ENCODE data around the gene CCDC197.

The CCDC197 gene

GRCh38 chr14:93967637-93968250 lies 29.4 kb upstream of the CCDC197 start:
- no peak overlapping the region for H3K4me3 ChIP-seq
- no peaks in the 10 kb centered on the region for H3K36me3 ChIP-seq (replicated peaks)
- no peaks in the 10 kb centered on the region; the same call in 1 of the 2 replicates for H3K27me3 ChIP-seq (ENCODE audit: low read depth)
- DNase-seq (ENCODE audit: low spot score in 2 of 2): no peak
- H3K9me3 ChIP-seq: no peaks in the 10 kb centered on the region
- in situ Hi-C loops (cut with MboI; ENCODE audit: low sequenced_read_pairs): no loop called here
- no peaks in the 10 kb centered on the region for H3K4me1 ChIP-seq

GRCh38 chr14:93969082-93969828 lies 27.8 kb upstream of the CCDC197 start:
- no peaks in the 10 kb centered on the region for H3K4me1 ChIP-seq
- no peak for DNase-seq (ENCODE audit: low spot score in 2 of 2)
- no peaks in the 10 kb centered on the region; the same call in 1 of the 2 replicates for H3K27me3 ChIP-seq (ENCODE audit: low read depth)
- no peaks in the 10 kb centered on the region for H3K9me3 ChIP-seq
- H3K36me3 ChIP-seq (replicated peaks): no peaks in the 10 kb centered on the region
- in situ Hi-C loops (cut with MboI; ENCODE audit: low sequenced_read_pairs): no loop called here
- H3K4me3 ChIP-seq: no peak overlapping the region

GRCh38 chr14:93970585-93970964 lies 26.5 kb upstream of the CCDC197 start:
- no peak overlapping the region for H3K4me3 ChIP-seq
- DNase-seq (ENCODE audit: low spot score in 2 of 2): peak in 1 of 2 experiments; percentile 24
- no peaks in the 10 kb centered on the region for H3K36me3 ChIP-seq (replicated peaks)
- in situ Hi-C loops (cut with MboI; ENCODE audit: low sequenced_read_pairs): no loop called here
- H3K9me3 ChIP-seq: no peaks in the 10 kb centered on the region
- peaks cover 2% of the 10 kb centered on the region for H3K4me1 ChIP-seq
- H3K27me3 ChIP-seq (ENCODE audit: low read depth): no peaks in the 10 kb centered on the region; the same call in 1 of the 2 replicates

- Histone ChIP-seq H3K4me3 (no peak overlapping the region), H3K9me3 (no peaks in the 10 kb centered on the region), H3K36me3 (replicated peaks) (no peaks in the 10 kb centered on the region), H3K4me1 (peaks cover 7% of the 10 kb centered on the region), H3K27me3 (ENCODE audit: low read depth) (no peaks in the 10 kb centered on the region; the same call in 1 of the 2 replicates)
- in situ Hi-C loops (cut with MboI; ENCODE audit: low sequenced_read_pairs): no loop called here
- no peak for DNase-seq (ENCODE audit: low spot score in 2 of 2)
These were observed 26.0 kb upstream of the CCDC197 start for GRCh38 chr14:93970965-93971634.

- Histone ChIP-seq H3K4me1 (peaks cover 8% of the 10 kb centered on the region), H3K36me3 (replicated peaks) (no peaks in the 10 kb centered on the region), H3K9me3 (no peaks in the 10 kb centered on the region), H3K4me3 (no peak overlapping the region), H3K27me3 (ENCODE audit: low read depth) (no peaks in the 10 kb centered on the region; the same call in 1 of the 2 replicates)
- no peak for DNase-seq (ENCODE audit: low spot score in 2 of 2)
- in situ Hi-C loops (cut with MboI; ENCODE audit: low sequenced_read_pairs): no loop called here
These were observed 25.5 kb upstream of the CCDC197 start for GRCh38 chr14:93971635-93972027.

- no peak for DNase-seq (ENCODE audit: low spot score in 2 of 2)
- peaks cover 8% of the 10 kb centered on the region for H3K4me1 ChIP-seq
These were observed 24.4 kb upstream of the CCDC197 start for GRCh38 chr14:93972618-93973205.

GRCh38 chr14:93973607-93974006 lies 23.5 kb upstream of the CCDC197 start:
- H3K9me3 ChIP-seq: no peaks in the 10 kb centered on the region
- in situ Hi-C loops (cut with MboI; ENCODE audit: low sequenced_read_pairs): no loop called here
- no peak overlapping the region for H3K4me3 ChIP-seq
- DNase-seq (ENCODE audit: low spot score in 2 of 2): no peak
- no peaks in the 10 kb centered on the region; the same call in 1 of the 2 replicates for H3K27me3 ChIP-seq (ENCODE audit: low read depth)
- peaks cover 8% of the 10 kb centered on the region for H3K4me1 ChIP-seq
- no peaks in the 10 kb centered on the region for H3K36me3 ChIP-seq (replicated peaks)

More at GRCh38 chr14:93972618-93973205, 24.4 kb upstream of the CCDC197 start:
- no peaks in the 10 kb centered on the region for H3K36me3 ChIP-seq (replicated peaks)
- H3K9me3 ChIP-seq: no peaks in the 10 kb centered on the region
- in situ Hi-C loops (cut with MboI; ENCODE audit: low sequenced_read_pairs): no loop called here
- no peak overlapping the region for H3K4me3 ChIP-seq
- no peaks in the 10 kb centered on the region; the same call in 1 of the 2 replicates for H3K27me3 ChIP-seq (ENCODE audit: low read depth)

- in situ Hi-C loops (cut with MboI; ENCODE audit: low sequenced_read_pairs): no loop called here
- Histone ChIP-seq H3K4me3 (no peak overlapping the region), H3K9me3 (no peaks in the 10 kb centered on the region), H3K4me1 (peaks cover 8% of the 10 kb centered on the region), H3K36me3 (replicated peaks) (no peaks in the 10 kb centered on the region), H3K27me3 (ENCODE audit: low read depth) (no peaks in the 10 kb centered on the region; the same call in 1 of the 2 replicates)
- DNase-seq (ENCODE audit: low spot score in 2 of 2): no peak
These were observed 22.8 kb upstream of the CCDC197 start for GRCh38 chr14:93974299-93974698.

- in situ Hi-C loops (cut with MboI; ENCODE audit: low sequenced_read_pairs): no loop called here
- Histone ChIP-seq H3K4me3 (no peak overlapping the region), H3K36me3 (replicated peaks) (no peaks in the 10 kb centered on the region), H3K27me3 (ENCODE audit: low read depth) (no peaks in the 10 kb centered on the region; the same call in 1 of the 2 replicates), H3K4me1 (peaks cover 8% of the 10 kb centered on the region), H3K9me3 (no peaks in the 10 kb centered on the region)
- no peak for DNase-seq (ENCODE audit: low spot score in 2 of 2)
These were observed 22.3 kb upstream of the CCDC197 start for GRCh38 chr14:93974833-93975232.

- no peaks in the 10 kb centered on the region for H3K36me3 ChIP-seq (replicated peaks)
- H3K27me3 ChIP-seq (ENCODE audit: low read depth): no peaks in the 10 kb centered on the region; the same call in 1 of the 2 replicates
- peaks cover 8% of the 10 kb centered on the region for H3K4me1 ChIP-seq
- in situ Hi-C loops (cut with MboI; ENCODE audit: low sequenced_read_pairs): no loop called here
- no peak overlapping the region for H3K4me3 ChIP-seq
- H3K9me3 ChIP-seq: no peaks in the 10 kb centered on the region
- peak; percentile 25 to 50 for DNase-seq (ENCODE audit: low spot score in 2 of 2)
These were observed 21.2 kb upstream of the CCDC197 start for GRCh38 chr14:93975791-93976476.

- Histone ChIP-seq H3K4me3 (no peak within 1 kb of the TSS), H3K9me3 (no peaks in the 10 kb centered on the region), H3K4me1 (peaks cover 8% of the 10 kb centered on the region), H3K27me3 (ENCODE audit: low read depth) (no peaks in the 10 kb centered on the region), H3K36me3 (replicated peaks) (no peaks in the 10 kb centered on the region)
- in situ Hi-C loops (cut with MboI; ENCODE audit: low sequenced_read_pairs): no loop called here
- DNase-seq (ENCODE audit: low spot score in 2 of 2): no peak
These were observed 20.5 kb upstream of the CCDC197 start, which contains the start of gene ASB2 for GRCh38 chr14:93976477-93977057. Gene ASB2, minus strand, starts transcription at chr14:93976570. Its CDS starts 12,031 bp downstream, at chr14:93964539.

GRCh38 chr14:93977171-93977570 lies 19.9 kb upstream of the CCDC197 start:
- no peak for DNase-seq (ENCODE audit: low spot score in 2 of 2)
- Histone ChIP-seq H3K9me3 (no peaks in the 10 kb centered on the region), H3K4me3 (no peak overlapping the region), H3K36me3 (replicated peaks) (no peaks in the 10 kb centered on the region), H3K27me3 (ENCODE audit: low read depth) (no peaks in the 10 kb centered on the region), H3K4me1 (peaks cover 8% of the 10 kb centered on the region)
- in situ Hi-C loops (cut with MboI; ENCODE audit: low sequenced_read_pairs): no loop called here

Measured in HAP-1 (cell line).